GM12878 (cell line): ENCODE results near the gene CANX. TPM values are rescaled to one million over a fixed set of nuclear protein-coding genes. Genes with fewer than 3 reads are reported as not detected.
"Not testable (repeated sequence)": the region's sequence is repeated elsewhere in the genome, so short reads cannot be mapped to it uniquely, and the experiment has no call there.

Experiments used
- ATAC-seq: fragments of 200-7000 bp; cut with Tn5 transposase; 3 replicates; pipeline ENCODE4 v1.9.1; 2020; ENCODE audit warnings: mild to moderate bottlenecking, moderate library complexity
- BruUV-seq: library from RNA; stranded (reverse); fragments of 400-500 nt; replicated peaks from 2 replicates; lab custom pipeline; 2021; lab: Mats Ljungman, UMichigan
- CTCF ChIA-PET: fragments of 300-600 bp; sonication (Branson Sonifier 250); formaldehyde crosslinking; extraction: SDS; loops from one replicate; lab custom pipeline; 2021; ENCODE audit warnings: inconsistent platforms; lab: Yijun Ruan, JAX
- POLR2A ChIA-PET: fragments of 350-600 bp; formaldehyde crosslinking; extraction: SDS; loops from one replicate; lab custom pipeline; 2021; ENCODE audit warnings: inconsistent platforms; lab: Charles Lee
- RAD21 ChIA-PET: fragments of 300-600 bp; sonication (Branson Sonifier 250); formaldehyde crosslinking; loops from one replicate; lab custom pipeline; 2023; ENCODE audit warnings: antibody characterized with exemption; ENCODE audit not compliant: unreplicated experiment; lab: Charles Lee
- SMC1A ChIA-PET: fragments of 300-600 bp; sonication (Branson Sonifier 250); formaldehyde crosslinking; loops from one replicate; lab custom pipeline; 2023; ENCODE audit not compliant: unreplicated experiment, uncharacterized antibody; lab: Charles Lee
- DNase-seq: peaks from one replicate; pipeline ENCODE4 v3.0.0-alpha.2; 2011; ENCODE audit warnings: low read depth, low spot score
- FAIRE-seq: peaks from 3 replicates; lab custom pipeline; 2011; peaks lifted over from hg19 to GRCh38; lab: Jason Lieb, UNC
- H2AFZ ChIP-seq: 2 replicates; pipeline ENCODE4 v1.6.0; 2011; ENCODE audit warnings: low read depth, low read length, control low read depth; ENCODE audit not compliant: control insufficient read depth
- H3K27ac ChIP-seq: 2 replicates; pipeline ENCODE4 v1.5.1; 2011; ENCODE audit warnings: control low read depth; ENCODE audit not compliant: control insufficient read depth, insufficient read depth
- H3K27me3 ChIP-seq, 2 experiments: replicated peaks in 1 of 2; 2 replicates each; pipeline versions ENCODE4 v1.6.0 to v1.6.1; 2011; ENCODE audit warnings: low read length in 1 of 2; ENCODE audit not compliant: control insufficient read depth in 2 of 2, insufficient read depth in 2 of 2
- H3K36me3 ChIP-seq, 2 experiments: 2 replicates each; pipeline ENCODE4 v1.5.1; 2011; ENCODE audit warnings: low read length in 1 of 2; ENCODE audit not compliant: control insufficient read depth in 2 of 2, insufficient read depth in 2 of 2
- H3K4me1 ChIP-seq: 2 replicates; pipeline ENCODE4 v1.6.1; 2011; ENCODE audit warnings: mild to moderate bottlenecking, low read length, moderate library complexity, mixed read lengths; ENCODE audit not compliant: control insufficient read depth, insufficient read depth
- H3K4me2 ChIP-seq: 2 replicates; pipeline ENCODE4 v1.6.0; 2011; ENCODE audit warnings: control low read depth; ENCODE audit not compliant: control insufficient read depth, insufficient read depth
- H3K4me3 ChIP-seq: fragments of 200-600 bp; sonication (generic); 2 replicates; pipeline ENCODE4 v1.5.1; 2016
- H3K79me2 ChIP-seq: 2 replicates; pipeline ENCODE4 v1.6.0; 2011; ENCODE audit warnings: low read length; ENCODE audit not compliant: control insufficient read depth, insufficient read depth
- H3K9ac ChIP-seq: 2 replicates; pipeline ENCODE4 v1.8.0; 2011; ENCODE audit warnings: low read length, control low read depth, mixed read lengths; ENCODE audit not compliant: control insufficient read depth, insufficient read depth
- H3K9me3 ChIP-seq: replicated peaks from 3 replicates; pipeline ENCODE4 v1.5.1; 2011; ENCODE audit warnings: mild to moderate bottlenecking, low read length; ENCODE audit not compliant: control insufficient read depth, insufficient read depth
- H4K20me1 ChIP-seq: 2 replicates; pipeline ENCODE4 v1.6.0; 2011; ENCODE audit not compliant: control insufficient read depth, insufficient read depth
- ASH2L ChIP-seq: fragments of 300-600, 200-600 bp; sonication (generic); IDR thresholded peaks from 2 replicates; pipeline ENCODE4 v1.6.1; 2017; ENCODE audit warnings: low read depth, mild to moderate bottlenecking, borderline replicate concordance
- GATAD2B ChIP-seq: fragments of 450-650 bp; conservative IDR thresholded peaks from 2 replicates; pipeline ENCODE4 v1.6.1; 2017; ENCODE audit warnings: low read depth, mild to moderate bottlenecking, moderate library complexity
- MXI1 ChIP-seq: fragments of 150-350 bp; IDR thresholded peaks from 2 replicates; pipeline ENCODE4 v1.6.1; 2011; ENCODE audit warnings: low read depth, mild to moderate bottlenecking, inconsistent platforms, low read length, improper control_type of control experiment
- MYC ChIP-seq: IDR thresholded peaks from 2 replicates; pipeline ENCODE4 v1.6.1; 2011; ENCODE audit warnings: mild to moderate bottlenecking, low read length, moderate library complexity, inconsistent platforms; ENCODE audit not compliant: insufficient read depth, insufficient replicate concordance, insufficient read length, severe bottlenecking
- NBN ChIP-seq: fragments of 450-650 bp; IDR thresholded peaks from 2 replicates; pipeline ENCODE4 v1.6.1; 2016
- PML ChIP-seq: IDR thresholded peaks from 2 replicates; pipeline ENCODE4 v1.6.1; 2012; ENCODE audit warnings: low read length, inconsistent platforms
- RAD51 ChIP-seq: fragments of 450-650 bp; IDR thresholded peaks from 2 replicates; pipeline ENCODE4 v1.6.1; 2016; ENCODE audit warnings: moderate library complexity, mild to moderate bottlenecking, inconsistent platforms
- SMARCA5 ChIP-seq: fragments of 450-650 bp; IDR thresholded peaks from 2 replicates; pipeline ENCODE4 v1.6.1; 2017; ENCODE audit warnings: mild to moderate bottlenecking
- TAF1 ChIP-seq: IDR thresholded peaks from 2 replicates; pipeline ENCODE4 v1.6.1; 2011; ENCODE audit warnings: mild to moderate bottlenecking, low read depth, low read length, borderline replicate concordance
- ZZZ3 ChIP-seq: IDR thresholded peaks from 2 replicates; pipeline ENCODE4 v1.6.1; 2011; ENCODE audit warnings: low read depth; ENCODE audit not compliant: control insufficient read depth, insufficient read length
- WGBS: methylation state at CpG from one replicate; pipeline ENCODE4 v1.1.6; 2016; ENCODE audit warnings: low lambda C conversion rate; ENCODE audit not compliant: insufficient replicate concordance, insufficient coverage; ENCODE audit errors: missing lambda C conversion rate; 5-methylcytosine and 5-hydroxymethylcytosine counted together
- in situ Hi-C: fragments of 300-500 bp; cut with MboI; formaldehyde crosslinking; loops from 9 replicates; pipeline ENCODE4 v1.14.3; 2018; ENCODE audit warnings: mixed read lengths
- intact Hi-C: fragments of 100-400 bp; cut with micrococcal nuclease; formaldehyde crosslinking; loops from one replicate; pipeline ENCODE4 v1.14.2; 2022; ENCODE audit not compliant: unreplicated experiment
- polyA plus RNA-seq, 11 experiments: library from polyadenylated mRNA; depleted of rRNA in 4 of 11; unstranded in 6 of 11; stranded (reverse) in 5 of 11; fragments of >200 nt; fragmentation: Nextera tagmentation in 4 of 11; fragmentation: Illumina TruSeq in 1 of 11; extraction: Ambion mirVana in 4 of 11; extraction: Trizol in 1 of 11; gene quantifications; 1 replicate in 1 of 11; 2 replicates in 10 of 11; pipeline versions ENCODE4 v1.2.1 to v1.2.3, GENCODE V29; 2011 to 2016; ENCODE audit warnings: inconsistent platforms in 2 of 11, missing spikeins in 2 of 11, low read depth in 1 of 11
- total RNA-seq, 4 experiments: library from RNA; depleted of rRNA in 3 of 4; stranded (reverse); fragments of >200 nt in 3 of 4; fragmentation: Illumina TruSeq in 1 of 4; extraction: Trizol in 1 of 4; gene quantifications; 2 replicates each; pipeline versions ENCODE4 v1.2.1 to v1.2.3, GENCODE V29; 2013 to 2021
- TF ChIP-seq, protein P1 (sequence below): IDR thresholded peaks from 2 replicates; pipeline ENCODE4 v1.6.1; 2011; ENCODE audit warnings: low read depth, mild to moderate bottlenecking, low read length, moderate library complexity, borderline replicate concordance; ENCODE audit errors: extremely low read depth

CANX gene
- total and polyA plus RNA-seq, 10 of the 15 experiments (the other 5 are each of a cell fraction or from before 2014, with no cell fraction given) = 78.2 to 602 (median 412) TPM

DNA sequence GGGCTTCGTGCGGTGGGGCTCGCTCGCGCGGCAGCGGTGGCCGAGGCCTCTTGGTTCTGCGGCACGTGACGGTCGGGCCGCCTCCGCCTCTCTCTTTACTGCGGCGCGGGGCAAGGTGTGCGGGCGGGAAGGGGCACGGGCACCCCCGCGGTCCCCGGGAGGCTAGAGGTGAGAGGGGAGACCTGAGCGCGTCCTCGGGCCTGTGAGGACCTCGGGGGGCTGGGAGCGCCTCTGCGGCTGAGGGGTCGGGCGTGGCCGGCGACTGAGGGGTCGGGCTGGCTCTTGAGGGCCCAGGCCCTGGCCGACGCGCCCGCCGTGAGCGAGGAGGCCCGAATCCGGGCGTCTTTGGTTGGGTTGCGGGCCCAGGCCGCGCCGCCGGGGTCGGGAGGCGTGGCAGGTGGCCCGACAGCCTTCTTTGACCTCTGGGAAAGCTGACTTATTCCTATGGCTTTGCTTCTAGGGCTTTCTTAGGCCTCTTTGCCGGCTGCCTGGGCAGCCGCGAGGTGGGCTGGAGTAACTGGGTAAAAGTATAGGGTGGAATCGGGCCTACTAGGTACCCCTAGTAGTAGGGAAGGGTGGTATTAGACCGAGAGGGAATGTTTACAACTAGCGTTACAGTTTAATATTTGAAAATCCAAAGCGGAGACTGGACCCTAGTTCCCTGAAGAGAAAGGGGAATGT is at the start of gene CANX (continued):
- TF ChIP-seq ZZZ3 (no peak), ASH2L (no peak), SMARCA5 (peak; percentile 25; the same call in 1 of the 2 replicates), MXI1 (peak; percentile 40; the same call in 1 of the 2 replicates), NBN (no peak), MYC (peak; percentile 69), TAF1 (peak; percentile 83), GATAD2B (peak; percentile 71), RAD51 (peak; percentile 71), PML (peak; percentile 4; the same call in 1 of the 2 replicates)
- TF ChIP-seq, protein P1, sequence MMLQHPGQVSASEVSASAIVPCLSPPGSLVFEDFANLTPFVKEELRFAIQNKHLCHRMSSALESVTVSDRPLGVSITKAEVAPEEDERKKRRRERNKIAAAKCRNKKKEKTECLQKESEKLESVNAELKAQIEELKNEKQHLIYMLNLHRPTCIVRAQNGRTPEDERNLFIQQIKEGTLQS = peak; percentile 57; the same call in 1 of the 2 replicates
- TF ChIP-seq, all 136 proteins: peak for 29

DNA sequence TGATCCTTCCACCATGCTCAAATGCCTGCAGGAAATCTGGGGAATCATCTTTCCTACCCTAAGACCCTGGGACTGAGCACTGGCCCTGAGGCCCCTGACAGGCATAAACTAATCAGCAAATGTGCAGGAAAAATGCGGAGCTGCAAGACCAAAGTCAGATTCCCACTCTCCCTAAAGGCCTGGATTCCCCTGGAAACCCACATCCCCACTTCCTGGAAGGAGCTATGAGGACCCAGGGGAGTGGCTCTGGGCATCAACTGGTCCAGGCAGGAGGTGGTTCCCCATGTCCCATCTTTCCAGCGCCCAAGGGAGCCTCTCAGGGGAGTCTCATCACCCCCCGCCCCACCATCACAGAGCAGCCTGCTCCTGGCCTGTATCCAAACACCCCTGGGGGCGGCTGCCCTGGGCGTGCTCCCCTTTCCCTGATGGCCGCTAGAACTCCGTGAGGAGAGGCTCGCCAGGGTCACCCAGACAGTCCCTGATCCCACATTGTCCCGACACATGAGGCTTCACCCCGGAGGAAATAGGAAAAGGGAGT is 49.5 kb upstream of the CANX start:
- H2AFZ ChIP-seq, DNase-seq, H3K9ac ChIP-seq, H3K27ac ChIP-seq, BruUV-seq, H3K36me3 ChIP-seq, FAIRE-seq, POLR2A ChIA-PET, H3K4me2 ChIP-seq, SMC1A ChIA-PET, CTCF ChIA-PET, H3K4me1 ChIP-seq, ATAC-seq, H3K27me3 ChIP-seq, H3K4me3 ChIP-seq, H4K20me1 ChIP-seq, in situ Hi-C loops, intact Hi-C loops, H3K79me2 ChIP-seq, H3K9me3 ChIP-seq, RAD21 ChIA-PET: not testable (repeated sequence)
- WGBS = 47% methylated on average over 10 of the region's 10 CpGs

DNA sequence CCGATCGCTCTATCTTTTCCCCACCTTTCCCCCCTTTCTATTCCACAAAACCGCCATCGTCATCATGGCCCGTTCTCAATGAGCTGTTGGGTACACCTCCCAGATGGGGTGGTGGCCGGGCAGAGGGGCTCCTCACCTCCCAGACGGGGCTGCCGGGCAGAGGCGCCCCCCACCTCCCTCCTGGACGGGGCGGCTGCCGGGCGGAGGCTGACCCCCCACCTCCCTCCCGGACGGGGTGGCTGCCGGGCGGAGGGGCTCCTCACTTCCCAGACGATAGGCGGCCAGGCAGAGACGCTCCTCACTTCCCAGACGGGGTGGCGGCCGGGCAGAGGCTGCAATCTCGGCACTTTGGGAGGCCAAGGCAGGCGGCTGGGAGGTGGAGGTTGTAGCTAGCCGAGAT is 48.5 kb upstream of the CANX start:
- BruUV-seq, H4K20me1 ChIP-seq, POLR2A ChIA-PET, H3K27me3 ChIP-seq, RAD21 ChIA-PET, H3K27ac ChIP-seq, intact Hi-C loops, SMC1A ChIA-PET, ATAC-seq, H3K9me3 ChIP-seq, H3K79me2 ChIP-seq, H3K4me2 ChIP-seq, H3K9ac ChIP-seq, H3K4me3 ChIP-seq, in situ Hi-C loops, H2AFZ ChIP-seq, CTCF ChIA-PET, DNase-seq, H3K4me1 ChIP-seq, H3K36me3 ChIP-seq, FAIRE-seq: not testable (repeated sequence)
- WGBS = 100% methylated on average over 6 of the region's 26 CpGs
